Lung (tissue), 13 donors: ENCODE measurements around the gene CENPH. TPM values are rescaled to one million over a fixed set of nuclear protein-coding genes. Genes with fewer than 3 reads are reported as not detected.
"Not testable (repeated sequence)": the region's sequence is repeated elsewhere in the genome, so short reads cannot be mapped to it uniquely, and the experiment has no call there.

Experiments
- ATAC-seq: fragments of 200-7000 bp; cut with Tn5 transposase; one replicate; pipeline ENCODE4 v1.9.1; 2020; ENCODE audit warnings: moderate number of reproducible peaks; ENCODE audit not compliant: insufficient read depth, low FRiP score
- DNase-seq, 3 donors: peaks; one replicate each; pipeline ENCODE4 v3.0.0-alpha.2; 2013 to 2017
- H3K27ac ChIP-seq, 2 donors: one replicate each; pipeline ENCODE4 v1.5.1; 2013; ENCODE audit warnings: mild to moderate bottlenecking in 2 of 2, moderate library complexity in 2 of 2, control low read depth in 1 of 2, inconsistent platforms in 1 of 2, low read depth in 1 of 2, low read length in 1 of 2
- H3K27me3 ChIP-seq, 3 donors: one replicate each; pipeline ENCODE4 v1.5.1; 2013; ENCODE audit warnings: low read length in 2 of 3; ENCODE audit not compliant: control insufficient read depth in 3 of 3, insufficient read depth in 3 of 3
- H3K36me3 ChIP-seq, 4 donors: one replicate each; pipeline ENCODE4 v1.5.1; 2013; ENCODE audit warnings: low read length in 4 of 4, mild to moderate bottlenecking in 1 of 4, moderate library complexity in 1 of 4; ENCODE audit not compliant: control insufficient read depth in 4 of 4, insufficient read depth in 4 of 4
- H3K4me1 ChIP-seq, 5 donors: one replicate each; pipeline ENCODE4 v1.5.1; 2013; ENCODE audit warnings: low read length in 5 of 5, mild to moderate bottlenecking in 2 of 5, moderate library complexity in 1 of 5; ENCODE audit not compliant: control insufficient read depth in 5 of 5, insufficient read depth in 5 of 5
- H3K4me3 ChIP-seq: one replicate; pipeline ENCODE4 v1.5.1; 2013; ENCODE audit warnings: mild to moderate bottlenecking, control low read depth, moderate library complexity
- H3K9ac ChIP-seq, 2 donors: one replicate each; pipeline ENCODE4 v1.5.1; 2013; ENCODE audit warnings: low read length in 2 of 2, control low read depth in 1 of 2; ENCODE audit not compliant: insufficient read depth in 1 of 2
- H3K9me3 ChIP-seq, 4 donors: one replicate each; pipeline ENCODE4 v1.5.1; 2013; ENCODE audit warnings: low read length in 3 of 4, mild to moderate bottlenecking in 1 of 4, moderate library complexity in 1 of 4; ENCODE audit not compliant: control insufficient read depth in 4 of 4, insufficient read depth in 3 of 4
- CTCF ChIP-seq: IDR thresholded peaks from 2 replicates; pipeline ENCODE4 v1.5.1; 2012; ENCODE audit warnings: mild to moderate bottlenecking; ENCODE audit errors: control extremely low read depth, extremely low read depth
- WGBS, 2 donors: extraction: QIAGEN DNeasy Blood & Tissue Kit; methylation state at CpG; one replicate each; pipeline ENCODE4 v1.1.7; 2013; 5-methylcytosine and 5-hydroxymethylcytosine counted together
- polyA plus RNA-seq, 2 donors: library from polyadenylated mRNA; stranded (reverse); fragments of 200-250 nt; gene quantifications; one replicate each; pipeline ENCODE4 v1.2.1, GENCODE V29; 2013
- small RNA-seq: library from RNA; depleted of rRNA; stranded (forward); fragments of <200 nt; gene quantifications from one replicate; pipeline ENCODE3, GENCODE V24; 2014; ENCODE audit warnings: low replicate concordance
- total RNA-seq, 2 donors: library from RNA; depleted of rRNA in 1 of 2; stranded (reverse); fragments of >200 nt in 1 of 2; gene quantifications; one replicate each; pipeline ENCODE4 v1.2.1, GENCODE V29; 2014 to 2021
- donor health status: control.
- donor health status: control.
- donor health status: Bipolar disorder and iron deficiency.
- donor health status: healthy.
- donor health status: DM: yes; HTN: yes; CAD: no.

Gene CENPH
- total and polyA plus RNA-seq, 4 donors, result 3.3 to 5.8 (median 4.6) TPM

GRCh38 chr5:69250593-69250992, 61.2 kb downstream of the CENPH start:
- H3K4me1 ChIP-seq, result peaks cover 0 to 6% (median 0%) of the 10 kb centered on the region in 5 donors
- 90 to 98% methylated on average over 2 of the region's 2 CpGs for WGBS, 2 donors
- no peak for TF ChIP-seq CTCF
- H3K9ac ChIP-seq, result no peak overlapping the region
- H3K27me3 ChIP-seq, result no peaks in the 10 kb centered on the region
- no peak for ATAC-seq
- no peak overlapping the region for H3K27ac ChIP-seq
- H3K36me3 ChIP-seq, result peaks cover 0 to 3% (median 0%) of the 10 kb centered on the region in 4 donors
- no peak overlapping the region for H3K4me3 ChIP-seq
- DNase-seq, result no peak
- peaks cover 0 to 4% (median 0%) of the 10 kb centered on the region in 4 donors for H3K9me3 ChIP-seq

GRCh38 chr5:69252437-69252836, 63.1 kb downstream of the CENPH start:
- 78 to 90% methylated on average over 3 of the region's 3 CpGs for WGBS, 2 donors
- TF ChIP-seq CTCF, result no peak
- DNase-seq, result peak in 1 of 3 donors; percentile 33

GRCh38 chr5:69255940-69256339, 66.6 kb downstream of the CENPH start:
- H3K9me3 ChIP-seq, ATAC-seq, H3K27me3 ChIP-seq, H3K4me3 ChIP-seq, DNase-seq, H3K27ac ChIP-seq, H3K4me1 ChIP-seq, H3K9ac ChIP-seq: not testable (repeated sequence)
- H3K36me3 ChIP-seq, result peaks cover 11 to 17% (median 14%) of the 10 kb centered on the region in 4 donors
- WGBS, 2 donors, result 95 to 97% methylated on average over 4 of the region's 4 CpGs

More at GRCh38 chr5:69252437-69252836, 63.1 kb downstream of the CENPH start:
- H3K4me3 ChIP-seq, result no peak overlapping the region
- no peak overlapping the region for H3K27ac ChIP-seq
- H3K9ac ChIP-seq, result no peak overlapping the region
- H3K4me1 ChIP-seq, result peaks cover 0 to 6% (median 0%) of the 10 kb centered on the region in 5 donors
- peaks cover 0 to 4% (median 0%) of the 10 kb centered on the region in 4 donors for H3K9me3 ChIP-seq
- H3K36me3 ChIP-seq, result peaks cover under 1 to 7% (median 4%) of the 10 kb centered on the region in 4 donors
- H3K27me3 ChIP-seq, result no peaks in the 10 kb centered on the region
- ATAC-seq, result no peak

- 94 to 100% methylated on average over 1 of the region's 1 CpG for WGBS, 2 donors
- ATAC-seq, result no peak
- H3K4me1 ChIP-seq, result no peaks in the 10 kb centered on the region
- H3K27ac ChIP-seq, result no peak overlapping the region
- no peak overlapping the region for H3K9ac ChIP-seq
- peaks cover 13 to 19% (median 17%) of the 10 kb centered on the region in 4 donors for H3K36me3 ChIP-seq
- H3K4me3 ChIP-seq, result no peak overlapping the region
- H3K27me3 ChIP-seq, result no peaks in the 10 kb centered on the region
- no peak for DNase-seq
- no peaks in the 10 kb centered on the region for H3K9me3 ChIP-seq
- no peak for TF ChIP-seq CTCF
These were observed 68.2 kb downstream of the CENPH start for GRCh38 chr5:69257577-69257976.

Small RNAs within 50 kb of the gene (small RNA-seq; reads per million reads assigned to genes)
- not detected for gene SNORA50D

Other genes starting within 250 kb of the CENPH start
- gene SLC30A5, start 95.6 kb upstream of the CENPH start, total RNA-seq, result 10 to 100 TPM; 47.5 to 52.3 TPM
- 10 to 100 TPM; 28.7 to 41.2 TPM for gene SLC30A5, start 95.6 kb upstream of the CENPH start, polyA plus RNA-seq
- 10 to 100 TPM in 1 of 2 donors, 1 to 10 TPM in 1; 4.4 to 14.4 TPM for gene CCNB1, start 22.4 kb upstream of the CENPH start, total RNA-seq
- 1 to 10 TPM; 4.7 to 6.6 TPM for gene CCNB1, start 22.4 kb upstream of the CENPH start, polyA plus RNA-seq
- gene CDK7, start 45.3 kb downstream of the CENPH start, total RNA-seq, result 10 to 100 TPM; 21.9 to 53.2 TPM
- 10 to 100 TPM; 22.2 to 37.7 TPM for gene CDK7, start 45.3 kb downstream of the CENPH start, polyA plus RNA-seq
- 10 to 100 TPM; 13.0 to 16.1 TPM for gene CCDC125, start 143.2 kb downstream of the CENPH start, total RNA-seq
- 1 to 10 TPM; 4.7 to 4.9 TPM for gene CCDC125, start 143.2 kb downstream of the CENPH start, polyA plus RNA-seq
- 10 to 100 TPM; 20.6 to 33.1 TPM for gene AK6, start 179.9 kb downstream of the CENPH start, total RNA-seq
- 10 to 100 TPM; 34.4 to 38.0 TPM for gene AK6, start 179.9 kb downstream of the CENPH start, polyA plus RNA-seq
- gene TAF9, start 179.9 kb downstream of the CENPH start, total RNA-seq, result 10 to 100 TPM; 37.3 to 39.6 TPM
- 10 to 100 TPM; 50.7 to 56.7 TPM for gene TAF9, start 179.9 kb downstream of the CENPH start, polyA plus RNA-seq
- 10 to 100 TPM; 18.6 to 39.8 TPM for gene RAD17, start 180.2 kb downstream of the CENPH start, total RNA-seq
- gene RAD17, start 180.2 kb downstream of the CENPH start, polyA plus RNA-seq, result 10 to 100 TPM in 1 of 2 donors, 1 to 10 TPM in 1; 10.0 to 10.9 TPM
- 10 to 100 TPM; 25.6 to 39.6 TPM for gene MARVELD2, start 225.5 kb downstream of the CENPH start, total RNA-seq
- gene MARVELD2, start 225.5 kb downstream of the CENPH start, polyA plus RNA-seq, result 1 to 10 TPM; 5.6 to 6.2 TPM